ENCODE results near the gene CLN6.

GRCh38 chr15:68191555-68191954 is 38.0 kb downstream of the CLN6 start:
- TF ChIP-seq POLR2A (IDR thresholded peaks at IDR 0.05) (no peak), CTCF (IDR thresholded peaks at IDR 0.05) (no peak)
